Neural progenitor cell (in vitro differentiated cells): Measurements from ENCODE around the gene HHATL. TPM values are rescaled to one million over a fixed set of nuclear protein-coding genes. Genes with fewer than 3 reads are reported as not detected.

ENCODE experiments used
- DNase-seq: peaks from one replicate; pipeline ENCODE4 v3.0.0-alpha.2; 2016; ENCODE audit warnings: low spot score
- H2AFZ ChIP-seq: fragments of 200-600 bp; sonication (generic); replicated peaks from 2 replicates; pipeline ENCODE4 v1.6.1; 2016; ENCODE audit warnings: antibody characterized with exemption
- H3F3A ChIP-seq: fragments of 200-600 bp; sonication (generic); 2 replicates; pipeline ENCODE4 v1.6.1; 2016; ENCODE audit warnings: antibody characterized with exemption, low read depth
- H3K27ac ChIP-seq: fragments of 200-600 bp; sonication (generic); 2 replicates; pipeline ENCODE4 v1.5.1; 2016; ENCODE audit warnings: mild to moderate bottlenecking
- H3K27me3 ChIP-seq: fragments of 200-600 bp; sonication (generic); 2 replicates; pipeline ENCODE4 v1.6.1; 2016; ENCODE audit warnings: mild to moderate bottlenecking, moderate library complexity
- H3K36me3 ChIP-seq: fragments of 200-600 bp; sonication (generic); 2 replicates; pipeline ENCODE4 v1.5.1; 2016
- H3K4me1 ChIP-seq: fragments of 200-600 bp; sonication (generic); 2 replicates; pipeline ENCODE4 v1.6.1; 2016; ENCODE audit warnings: mixed run types
- H3K4me2 ChIP-seq: fragments of 200-600 bp; sonication (generic); 2 replicates; pipeline ENCODE4 v1.6.1; 2016
- H3K4me3 ChIP-seq: fragments of 200-600 bp; sonication (generic); 2 replicates; pipeline ENCODE4 v1.5.1; 2016
- H3K79me2 ChIP-seq: fragments of 200-600 bp; sonication (generic); 2 replicates; pipeline ENCODE4 v1.6.1; 2016; ENCODE audit warnings: low read depth
- H3K9ac ChIP-seq: fragments of 200-600 bp; sonication (generic); 2 replicates; pipeline ENCODE4 v1.6.1; 2016
- H3K9me3 ChIP-seq: fragments of 200-600 bp; sonication (generic); 2 replicates; pipeline ENCODE4 v1.5.1; 2016; ENCODE audit warnings: low read depth
- H4K20me1 ChIP-seq: fragments of 200-600 bp; sonication (generic); 2 replicates; pipeline ENCODE4 v1.6.1; 2016; ENCODE audit warnings: low read depth
- H3K27ac Mint-ChIP-seq: 3 replicates; pipeline ENCODE4 v1.8.0; 2021; ENCODE audit warnings: mixed read lengths
- H3K27me3 Mint-ChIP-seq: 2 replicates; pipeline ENCODE4 v1.8.0; 2022; ENCODE audit warnings: low read depth, mild to moderate bottlenecking, inconsistent platforms, moderate library complexity, mixed read lengths; ENCODE audit not compliant: insufficient read depth
- H3K36me3 Mint-ChIP-seq: 3 replicates; pipeline ENCODE4 v1.8.0; 2021; ENCODE audit warnings: mixed read lengths
- H3K4me1 Mint-ChIP-seq: 3 replicates; pipeline ENCODE4 v1.8.0; 2021; ENCODE audit warnings: mixed read lengths
- H3K4me3 Mint-ChIP-seq: 3 replicates; pipeline ENCODE4 v1.8.0; 2021; ENCODE audit warnings: mild to moderate bottlenecking, moderate library complexity, mixed read lengths
- H3K9me3 Mint-ChIP-seq: 3 replicates; pipeline ENCODE4 v1.8.0; 2020; ENCODE audit warnings: mixed read lengths
- EZH2 ChIP-seq: fragments of 200-600 bp; sonication (generic); IDR thresholded peaks from 2 replicates; pipeline ENCODE4 v1.6.1; 2017; ENCODE audit warnings: antibody characterized with exemption, mild to moderate bottlenecking, moderate library complexity
- EZH2phosphoT487 ChIP-seq: fragments of 200-600 bp; sonication (generic); IDR thresholded peaks from 2 replicates; pipeline ENCODE4 v1.6.1; 2017; ENCODE audit warnings: antibody characterized with exemption
- total RNA-seq: library from RNA; depleted of rRNA; stranded (reverse); fragments of >200 nt; gene quantifications from 2 replicates; pipeline ENCODE4 v1.2.3, GENCODE V29; 2015; ENCODE audit warnings: low replicate concordance
- TF ChIP-seq, protein P1 (sequence below): fragments of 200-600 bp; sonication (generic); IDR thresholded peaks from 2 replicates; pipeline ENCODE4 v1.5.1; 2017; ENCODE audit warnings: antibody characterized with exemption, mild to moderate bottlenecking

HHATL gene
- total RNA-seq, 1 donor from 2014 or later: not detected

DNA sequence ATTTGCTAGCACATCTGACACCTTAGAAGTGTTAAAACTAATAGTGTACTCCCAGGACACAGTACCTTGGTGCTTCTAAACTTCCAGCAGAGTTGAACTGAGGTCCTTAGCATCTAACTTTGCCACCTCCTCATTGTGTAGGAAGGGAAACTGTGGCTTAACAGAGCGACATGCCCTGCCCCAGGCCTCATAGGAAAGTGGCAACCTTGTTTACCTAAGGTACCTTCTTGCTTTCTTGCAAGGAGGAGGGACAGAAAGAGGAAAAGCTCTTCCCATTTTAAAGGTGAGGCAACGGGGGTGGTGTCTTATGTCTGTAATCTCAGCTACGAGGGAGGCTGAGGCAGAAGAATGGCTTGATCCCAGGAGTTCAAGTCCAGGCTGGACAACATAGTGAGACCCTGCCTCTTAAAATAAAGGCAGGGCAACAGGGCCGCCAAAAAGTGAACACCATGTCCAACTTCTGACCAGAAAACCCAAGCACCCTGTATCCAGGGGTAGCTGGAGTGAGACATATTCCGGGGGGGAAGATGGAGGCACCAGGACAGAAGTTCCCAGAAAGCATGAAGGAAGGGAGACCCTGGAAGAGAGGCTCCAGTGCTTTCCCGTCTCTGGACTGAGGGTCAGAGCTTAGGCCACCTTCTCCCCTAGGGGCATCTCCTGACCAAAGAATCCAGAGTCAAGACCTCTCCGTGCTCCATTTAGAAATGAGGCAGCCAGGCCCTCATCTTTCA is 17.8 kb downstream of the HHATL start:
- DNase-seq: no peak
- H3K27ac ChIP-seq: no peak overlapping the region
- Mint-ChIP-seq H3K27ac (no peak overlapping the region), H3K9me3 (no peaks in the 10 kb centered on the region), H3K27me3 (peaks cover 2% of the 10 kb centered on the region), H3K4me3 (no peak overlapping the region), H3K4me1 (peaks cover 8% of the 10 kb centered on the region), H3K36me3 (no peaks in the 10 kb centered on the region)
- no peaks in the 10 kb centered on the region for H3F3A ChIP-seq
- TF ChIP-seq EZH2: no peak
- no peak for TF ChIP-seq EZH2phosphoT487
- TF ChIP-seq, protein P1, sequence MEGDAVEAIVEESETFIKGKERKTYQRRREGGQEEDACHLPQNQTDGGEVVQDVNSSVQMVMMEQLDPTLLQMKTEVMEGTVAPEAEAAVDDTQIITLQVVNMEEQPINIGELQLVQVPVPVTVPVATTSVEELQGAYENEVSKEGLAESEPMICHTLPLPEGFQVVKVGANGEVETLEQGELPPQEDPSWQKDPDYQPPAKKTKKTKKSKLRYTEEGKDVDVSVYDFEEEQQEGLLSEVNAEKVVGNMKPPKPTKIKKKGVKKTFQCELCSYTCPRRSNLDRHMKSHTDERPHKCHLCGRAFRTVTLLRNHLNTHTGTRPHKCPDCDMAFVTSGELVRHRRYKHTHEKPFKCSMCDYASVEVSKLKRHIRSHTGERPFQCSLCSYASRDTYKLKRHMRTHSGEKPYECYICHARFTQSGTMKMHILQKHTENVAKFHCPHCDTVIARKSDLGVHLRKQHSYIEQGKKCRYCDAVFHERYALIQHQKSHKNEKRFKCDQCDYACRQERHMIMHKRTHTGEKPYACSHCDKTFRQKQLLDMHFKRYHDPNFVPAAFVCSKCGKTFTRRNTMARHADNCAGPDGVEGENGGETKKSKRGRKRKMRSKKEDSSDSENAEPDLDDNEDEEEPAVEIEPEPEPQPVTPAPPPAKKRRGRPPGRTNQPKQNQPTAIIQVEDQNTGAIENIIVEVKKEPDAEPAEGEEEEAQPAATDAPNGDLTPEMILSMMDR: no peak
- H4K20me1 ChIP-seq: no peaks in the 10 kb centered on the region
- peaks cover 6% of the 10 kb centered on the region for H3K4me1 ChIP-seq
- H3K4me2 ChIP-seq: no peak overlapping the region
- no peaks in the 10 kb centered on the region for H3K79me2 ChIP-seq
- no peak overlapping the region for H2AFZ ChIP-seq
- no peaks in the 10 kb centered on the region for H3K36me3 ChIP-seq
- no peaks in the 10 kb centered on the region for H3K27me3 ChIP-seq
- no peak overlapping the region for H3K4me3 ChIP-seq
- no peaks in the 10 kb centered on the region for H3K9me3 ChIP-seq
- H3K9ac ChIP-seq: no peak overlapping the region

DNA sequence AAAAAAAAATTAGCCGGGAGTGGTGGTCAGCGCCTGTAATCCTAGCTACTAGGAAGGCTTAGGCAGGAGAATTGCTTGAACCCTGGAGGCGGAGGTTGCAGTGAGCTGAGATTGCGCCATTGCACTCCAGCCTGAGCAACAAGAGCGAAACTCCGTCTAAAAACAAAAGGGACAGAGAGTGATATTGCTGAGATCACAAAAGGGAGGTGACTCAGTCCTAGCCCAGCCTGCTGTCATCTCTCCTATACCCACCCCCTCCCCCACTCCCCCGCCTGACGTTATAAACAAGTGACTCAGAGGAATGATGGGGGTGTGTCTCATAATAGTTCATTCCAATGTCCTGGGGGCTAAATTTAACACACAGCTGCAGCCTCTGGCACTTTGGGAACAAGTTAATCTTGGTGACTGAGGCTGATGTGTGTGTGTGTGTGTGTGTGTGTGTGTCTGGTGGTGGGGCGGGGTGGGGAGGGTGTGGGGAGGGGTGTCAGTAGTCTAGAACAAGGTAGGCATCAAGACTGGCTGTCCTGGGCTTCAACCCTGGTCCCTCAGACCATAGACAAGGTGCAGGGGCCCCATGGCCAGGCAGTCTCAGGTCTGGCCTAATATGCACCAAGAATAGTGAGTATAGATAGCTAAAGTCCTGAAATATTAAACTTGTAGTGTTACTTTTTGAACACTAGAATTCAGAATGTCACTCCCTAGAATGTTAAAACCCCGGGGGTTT is 18.6 kb downstream of the HHATL start:
- no peak for TF ChIP-seq EZH2phosphoT487
- no peak for TF ChIP-seq EZH2
- TF ChIP-seq, protein P1: no peak
- Histone ChIP-seq H3K27me3 (no peaks in the 10 kb centered on the region), H3F3A (no peaks in the 10 kb centered on the region), H3K79me2 (no peaks in the 10 kb centered on the region), H3K9me3 (no peaks in the 10 kb centered on the region), H3K4me3 (no peak overlapping the region), H3K4me2 (no peak overlapping the region), H3K9ac (no peak overlapping the region), H3K4me1 (no peaks in the 10 kb centered on the region), H2AFZ (no peak overlapping the region), H3K27ac (no peak overlapping the region), H4K20me1 (no peaks in the 10 kb centered on the region), H3K36me3 (no peaks in the 10 kb centered on the region)
- Mint-ChIP-seq H3K4me1 (peaks cover 2% of the 10 kb centered on the region), H3K9me3 (no peaks in the 10 kb centered on the region), H3K36me3 (no peaks in the 10 kb centered on the region), H3K27ac (no peak overlapping the region), H3K4me3 (no peak overlapping the region), H3K27me3 (peaks cover 2% of the 10 kb centered on the region)
- no peak for DNase-seq

DNA sequence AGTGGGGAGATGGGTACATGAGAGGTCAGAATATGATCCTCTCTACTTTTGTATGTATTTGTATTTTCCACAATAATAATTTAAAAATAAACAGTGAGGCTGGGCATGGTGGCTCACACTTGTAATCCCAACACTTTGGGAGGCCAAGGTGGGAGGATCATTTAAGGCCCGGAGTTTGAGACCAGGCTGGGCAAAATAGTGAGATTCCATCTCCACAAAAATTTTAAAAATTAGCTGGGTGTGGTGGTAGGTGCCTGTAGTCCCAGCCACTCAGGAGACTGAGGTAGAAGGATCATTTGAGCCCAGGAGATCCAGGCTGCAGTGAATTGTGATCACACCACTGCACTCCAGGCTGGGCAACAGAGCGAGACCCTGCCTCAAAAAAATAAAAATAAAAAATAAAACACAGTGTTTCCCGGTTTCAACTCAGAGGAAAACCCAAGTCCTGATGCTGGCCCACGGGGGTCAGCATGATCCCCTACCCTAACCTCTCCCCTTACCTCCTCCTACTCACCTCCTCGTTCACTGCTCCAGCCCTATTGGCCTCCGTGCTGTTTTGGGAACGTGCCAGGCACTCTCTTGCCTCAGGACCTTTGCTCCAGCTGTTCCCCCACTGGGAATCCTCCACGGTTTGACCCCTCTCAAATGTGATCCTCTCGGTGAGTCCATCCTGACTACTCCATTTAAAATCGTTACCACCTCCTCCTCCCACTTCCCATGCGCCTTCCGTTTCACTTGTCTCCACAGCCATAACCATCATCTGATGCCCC is 20.1 kb downstream of the HHATL start:
- peaks cover 5% of the 10 kb centered on the region for H3K9me3 Mint-ChIP-seq

More for the DNA sequence above, 20.1 kb downstream of the HHATL start:
- H3K9ac ChIP-seq: no peak overlapping the region
- no peaks in the 10 kb centered on the region for H3F3A ChIP-seq
- Mint-ChIP-seq H3K4me3 (no peak overlapping the region), H3K27me3 (no peaks in the 10 kb centered on the region), H3K4me1 (no peaks in the 10 kb centered on the region), H3K36me3 (no peaks in the 10 kb centered on the region), H3K27ac (no peak overlapping the region)
- no peak for TF ChIP-seq EZH2phosphoT487
- TF ChIP-seq EZH2: no peak
- TF ChIP-seq, protein P1: no peak
- H3K79me2 ChIP-seq: no peaks in the 10 kb centered on the region
- H3K4me2 ChIP-seq: no peak overlapping the region
- H4K20me1 ChIP-seq: no peaks in the 10 kb centered on the region
- H3K4me1 ChIP-seq: no peaks in the 10 kb centered on the region
- no peak for DNase-seq
- H3K9me3 ChIP-seq: no peaks in the 10 kb centered on the region
- H3K27me3 ChIP-seq: no peaks in the 10 kb centered on the region
- no peak overlapping the region for H3K4me3 ChIP-seq
- H3K36me3 ChIP-seq: no peaks in the 10 kb centered on the region
- H2AFZ ChIP-seq: no peak overlapping the region
- H3K27ac ChIP-seq: no peak overlapping the region
